Measurements from ENCODE around the gene DYNLT4. TPM values are rescaled to one million over a fixed set of nuclear protein-coding genes. Genes with fewer than 3 reads are reported as not detected.

Gene DYNLT4
- total RNA-seq, 2 donors from 2014 or later, result 0.32 to 0.80 TPM

- no peaks in the 10 kb centered on the region for H3K36me3 Mint-ChIP-seq
- no peak for ATAC-seq
- DNase-seq (ENCODE audit: low spot score in 2 of 2), result no peak
- no peaks in the 10 kb centered on the region for H3K9me3 Mint-ChIP-seq
- no peak overlapping the region for H3K27ac Mint-ChIP-seq
These were observed 20.2 kb downstream of the DYNLT4 start for GRCh38 chr1:44786841-44787426.

- Mint-ChIP-seq H3K9me3 (no peaks in the 10 kb centered on the region), H3K36me3 (peaks cover 0 to 6% of the 10 kb centered on the region in 2 donors), H3K27ac (peak overlapping the region in 1 of 2 donors; percentile 77)
- ATAC-seq (peak; percentile 59 to 75), DNase-seq (ENCODE audit: low spot score in 2 of 2) (peak; percentile 78 to 83)
These were observed 20.9 kb downstream of the DYNLT4 start for GRCh38 chr1:44786138-44786840.

- no peak for ATAC-seq
These were observed 21.5 kb downstream of the DYNLT4 start for GRCh38 chr1:44785501-44786137.

GRCh38 chr1:44785029-44785380, 22.1 kb downstream of the DYNLT4 start:
- DNase-seq (ENCODE audit: low spot score in 2 of 2) (no peak), ATAC-seq (peak in 1 of 2 donors; percentile 15)
- peak overlapping the region in 1 of 2 donors; percentile 77 for H3K27ac Mint-ChIP-seq
- H3K9me3 Mint-ChIP-seq, result no peaks in the 10 kb centered on the region
- H3K36me3 Mint-ChIP-seq, result peaks cover 5 to 18% of the 10 kb centered on the region in 2 donors

More at GRCh38 chr1:44785501-44786137, 21.5 kb downstream of the DYNLT4 start:
- Mint-ChIP-seq H3K36me3 (peaks cover 0 to 12% of the 10 kb centered on the region in 2 donors), H3K27ac (peak overlapping the region in 1 of 2 donors; percentile 77), H3K9me3 (no peaks in the 10 kb centered on the region)
- no peak for DNase-seq (ENCODE audit: low spot score in 2 of 2)

- DNase-seq (ENCODE audit: low spot score in 2 of 2), result no peak
- Mint-ChIP-seq H3K27ac (peak overlapping the region; percentile 44 to 77), H3K36me3 (peaks cover 5 to 22% of the 10 kb centered on the region in 2 donors), H3K9me3 (no peaks in the 10 kb centered on the region)
- ATAC-seq, result peak; percentile 34 to 42
These were observed 22.8 kb downstream of the DYNLT4 start for GRCh38 chr1:44784094-44785028.

GRCh38 chr1:44783697-44784093, 23.5 kb downstream of the DYNLT4 start:
- no peak for DNase-seq (ENCODE audit: low spot score in 2 of 2)
- ATAC-seq, result no peak
- H3K9me3 Mint-ChIP-seq, result no peaks in the 10 kb centered on the region
- H3K27ac Mint-ChIP-seq, result peak overlapping the region in 1 of 2 donors; percentile 44
- H3K36me3 Mint-ChIP-seq, result peaks cover 12 to 28% of the 10 kb centered on the region in 2 donors

- ATAC-seq (no peak), DNase-seq (ENCODE audit: low spot score in 2 of 2) (no peak)
- Mint-ChIP-seq H3K9me3 (no peaks in the 10 kb centered on the region), H3K27ac (peak overlapping the region; percentile 35 to 65), H3K36me3 (peaks cover 41 to 59% of the 10 kb centered on the region in 2 donors)
These were observed 26.5 kb downstream of the DYNLT4 start for GRCh38 chr1:44780583-44781121.

GRCh38 chr1:44778705-44779576, 28.2 kb downstream of the DYNLT4 start:
- H3K9me3 Mint-ChIP-seq, result no peaks in the 10 kb centered on the region
- H3K36me3 Mint-ChIP-seq, result peaks cover 49 to 70% of the 10 kb centered on the region in 2 donors
- peak overlapping the region; percentile 19 to 60 for H3K27ac Mint-ChIP-seq
- DNase-seq (ENCODE audit: low spot score in 2 of 2) (no peak), ATAC-seq (no peak)

- H3K27ac Mint-ChIP-seq, result peak overlapping the region; percentile 93 to 97
- H3K36me3 Mint-ChIP-seq, result peaks cover 49 to 73% of the 10 kb centered on the region in 2 donors
- no peaks in the 10 kb centered on the region for H3K9me3 Mint-ChIP-seq
- DNase-seq (ENCODE audit: low spot score in 2 of 2) (no peak), ATAC-seq (no peak)
These were observed 29.0 kb downstream of the DYNLT4 start for GRCh38 chr1:44777969-44778635.

- DNase-seq (ENCODE audit: low spot score in 2 of 2) (no peak), ATAC-seq (no peak)
- Mint-ChIP-seq H3K9me3 (no peaks in the 10 kb centered on the region), H3K27ac (peak overlapping the region; percentile 93 to 97), H3K36me3 (peaks cover 49 to 73% of the 10 kb centered on the region in 2 donors)
These were observed 29.6 kb downstream of the DYNLT4 start for GRCh38 chr1:44777547-44777946.

- ATAC-seq, result no peak
- peak overlapping the region; percentile 93 to 97 for H3K27ac Mint-ChIP-seq
- no peaks in the 10 kb centered on the region for H3K9me3 Mint-ChIP-seq
- H3K36me3 Mint-ChIP-seq, result peaks cover 49 to 72% of the 10 kb centered on the region in 2 donors
- DNase-seq (ENCODE audit: low spot score in 2 of 2), result no peak
These were observed 30.5 kb downstream of the DYNLT4 start for GRCh38 chr1:44776730-44777068.

GRCh38 chr1:44775930-44776729, 31.0 kb downstream of the DYNLT4 start:
- Mint-ChIP-seq H3K36me3 (peaks cover 49 to 66% of the 10 kb centered on the region in 2 donors), H3K9me3 (no peaks in the 10 kb centered on the region), H3K27ac (peak overlapping the region; percentile 93 to 97)
- ATAC-seq (peak; percentile 7 to 38), DNase-seq (ENCODE audit: low spot score in 2 of 2) (peak in 1 of 2 donors; percentile 66)

- Mint-ChIP-seq H3K9me3 (no peaks in the 10 kb centered on the region), H3K27ac (peak within 1 kb of the TSS; percentile 93 to 97), H3K36me3 (peaks cover 47 to 58% of the 10 kb centered on the region in 2 donors)
- DNase-seq (ENCODE audit: low spot score in 2 of 2) (peak; percentile 84 to 90), ATAC-seq (peak; percentile 83 to 88)
These were observed 31.8 kb downstream of the DYNLT4 start, which contains the start of gene RPS8 for GRCh38 chr1:44775078-44775929. Gene RPS8 (plus strand): TSS chr1:44775540. CDS start chr1:44775597, 57 bp downstream.
